Measurements from ENCODE around the gene TEX19.

- TF ChIP-seq CTCF (conservative IDR thresholded peaks at IDR 0.05): no peak
- TF ChIP-seq EZH2 (IDR thresholded peaks at IDR 0.05; ENCODE audit: low read depth): no peak
Observed at GRCh38 chr17:82378741-82379021, 19.6 kb downstream of the TEX19 start.
